Measurements from ENCODE around the gene SERPINB5.

- no peak for TF ChIP-seq CTCF (IDR thresholded peaks at IDR 0.05)
- no peak for TF ChIP-seq POLR2A (IDR thresholded peaks at IDR 0.05)
These were observed 73.3 kb downstream of the SERPINB5 start for GRCh38 chr18:63550068-63550467.

Measured in body of pancreas (tissue), 4 donors.